SU-DHL-6 (cell line): ENCODE data around the gene PSORS1C1.

Source experiments
- H2AFZ ChIP-seq: fragments of 200-600 bp; sonication (generic); 2 replicates; pipeline ENCODE4 v1.6.1; 2014; ENCODE audit warnings: low read depth, mild to moderate bottlenecking, moderate library complexity, mixed read lengths, antibody characterized with exemption, low read length; ENCODE audit not compliant: severe bottlenecking
- H3F3A ChIP-seq: fragments of 200-600 bp; shearing (Covaris generic); 2 replicates; pipeline ENCODE4 v1.6.0; 2016; ENCODE audit warnings: antibody characterized with exemption, mild to moderate bottlenecking; ENCODE audit not compliant: insufficient read depth
- H3K27ac ChIP-seq: fragments of 200-600 bp; sonication (generic); 2 replicates; pipeline ENCODE4 v1.5.1; 2016; ENCODE audit warnings: low read depth, mild to moderate bottlenecking, low read length, moderate library complexity, mixed read lengths
- H3K27me3 ChIP-seq: fragments of 200-600 bp; sonication (generic), shearing (Covaris generic); 2 replicates; pipeline ENCODE4 v1.6.0; 2014; ENCODE audit warnings: mild to moderate bottlenecking, low read length
- H3K36me3 ChIP-seq: fragments of 200-600 bp; sonication (generic); 2 replicates; pipeline ENCODE4 v1.6.1; 2014; ENCODE audit warnings: mild to moderate bottlenecking, low read length, mixed read lengths
- H3K4me2 ChIP-seq: fragments of 300-600, 200-600 bp; shearing (Covaris generic), sonication (generic); 2 replicates; pipeline ENCODE4 v1.6.0; 2014; ENCODE audit warnings: low read length, low read depth, mild to moderate bottlenecking; ENCODE audit not compliant: poor library complexity, severe bottlenecking
- H3K4me3 ChIP-seq: fragments of 200-600 bp; sonication (generic); 2 replicates; pipeline ENCODE4 v1.5.1; 2014; ENCODE audit warnings: antibody characterized with exemption, low read length, mild to moderate bottlenecking, mixed read lengths; ENCODE audit not compliant: insufficient read depth, poor library complexity, severe bottlenecking
- H3K79me2 ChIP-seq: fragments of 200-600 bp; sonication (generic); 2 replicates; pipeline ENCODE4 v1.6.1; 2014; ENCODE audit warnings: mild to moderate bottlenecking, low read length, moderate library complexity; ENCODE audit not compliant: insufficient read depth
- H3K9ac ChIP-seq: fragments of 200-600 bp; sonication (generic); 2 replicates; pipeline ENCODE4 v1.7.0; 2014; ENCODE audit warnings: mild to moderate bottlenecking, low read length
- H3K9me2 ChIP-seq: fragments of 200-600 bp; sonication (generic); replicated peaks from 2 replicates; pipeline ENCODE4 v1.6.1; 2014; ENCODE audit warnings: low read length; ENCODE audit not compliant: insufficient read depth
- H3K9me3 ChIP-seq: fragments of 200-600 bp; sonication (generic); 2 replicates; pipeline ENCODE4 v1.6.1; 2014; ENCODE audit warnings: low read length, mixed read lengths; ENCODE audit not compliant: insufficient read depth
- H4K20me1 ChIP-seq: fragments of 200-600 bp; sonication (generic); 2 replicates; pipeline ENCODE4 v1.6.1; 2014; ENCODE audit warnings: low read depth, mild to moderate bottlenecking, antibody characterized with exemption, low read length, moderate library complexity, mixed read lengths
- CTCF ChIP-seq: fragments of 200-600 bp; sonication (generic); IDR thresholded peaks from one replicate; pipeline ENCODE4 v1.5.1; 2017; ENCODE audit warnings: antibody characterized with exemption, mild to moderate bottlenecking, low read length, moderate library complexity; ENCODE audit not compliant: insufficient read depth, poor library complexity, severe bottlenecking
- EZH2phosphoT487 ChIP-seq: fragments of 200-600 bp; sonication (generic), shearing (Covaris generic); conservative IDR thresholded peaks from 2 replicates; pipeline ENCODE4 v1.6.1; 2018; ENCODE audit warnings: mild to moderate bottlenecking, antibody characterized with exemption, low read length, moderate library complexity, mixed read lengths

Gene PSORS1C1

GRCh38 chr6:31114970-31115849 is 610 bp downstream of the PSORS1C1 start:
- Histone ChIP-seq H3K4me3 (no peak overlapping the region), H3K27ac (no peak overlapping the region)

DNA sequence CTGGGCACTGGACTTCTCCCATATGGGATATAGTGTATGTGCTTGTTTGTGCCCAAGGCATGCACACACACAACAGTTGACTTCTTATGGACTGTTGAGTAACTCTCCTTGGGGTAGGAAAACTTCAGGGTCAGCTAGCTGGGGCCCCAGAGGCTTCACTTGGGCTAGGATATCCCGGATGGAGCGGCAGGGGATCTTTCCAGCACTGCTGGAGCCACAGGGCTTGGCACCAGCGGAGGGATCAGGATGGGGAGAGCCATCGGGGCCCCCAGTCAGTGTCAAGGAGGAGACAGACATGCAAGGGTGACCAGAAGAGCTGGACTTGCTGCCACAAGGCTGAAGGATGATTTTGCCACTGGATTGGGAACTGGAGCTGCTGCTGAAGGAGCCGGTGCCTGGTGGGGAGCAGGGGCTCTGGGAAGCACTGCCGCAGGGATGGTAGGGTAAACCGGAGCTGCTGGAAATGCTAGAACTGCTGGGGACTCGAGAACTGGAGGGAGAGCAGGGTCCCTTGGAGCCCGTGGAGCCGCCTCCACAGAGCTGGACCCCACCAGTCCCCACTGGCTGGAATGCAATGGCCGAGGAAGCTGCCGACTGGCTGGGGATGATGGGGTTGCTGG is 1.5 kb downstream of the PSORS1C1 start:
- no peaks in the 10 kb centered on the region for H3K36me3 ChIP-seq
- no peaks in the 10 kb centered on the region for H3F3A ChIP-seq
- H2AFZ ChIP-seq, result no peak overlapping the region
- no peak for TF ChIP-seq EZH2phosphoT487
- no peak for TF ChIP-seq CTCF
- no peak overlapping the region for H3K4me3 ChIP-seq
- H3K9ac ChIP-seq, result no peak overlapping the region
- H4K20me1 ChIP-seq, result no peaks in the 10 kb centered on the region
- no peak overlapping the region for H3K4me2 ChIP-seq
- no peak overlapping the region for H3K27ac ChIP-seq
- no peaks in the 10 kb centered on the region for H3K9me3 ChIP-seq
- H3K9me2 ChIP-seq, result no peaks in the 10 kb centered on the region
- no peaks in the 10 kb centered on the region for H3K27me3 ChIP-seq
- H3K79me2 ChIP-seq, result no peaks in the 10 kb centered on the region

More at GRCh38 chr6:31114970-31115849, 610 bp downstream of the PSORS1C1 start:
- H3K4me2 ChIP-seq, result no peak overlapping the region
- no peaks in the 10 kb centered on the region for H3K36me3 ChIP-seq
- H4K20me1 ChIP-seq, result no peaks in the 10 kb centered on the region
- no peaks in the 10 kb centered on the region for H3K27me3 ChIP-seq
- no peaks in the 10 kb centered on the region for H3K9me2 ChIP-seq
- no peaks in the 10 kb centered on the region for H3F3A ChIP-seq
- H3K9me3 ChIP-seq, result no peaks in the 10 kb centered on the region
- no peaks in the 10 kb centered on the region for H3K79me2 ChIP-seq
- H2AFZ ChIP-seq, result no peak overlapping the region
- TF ChIP-seq CTCF, result no peak
- H3K9ac ChIP-seq, result no peak overlapping the region

- Histone ChIP-seq H4K20me1 (no peaks in the 10 kb centered on the region), H3K9ac (no peak overlapping the region), H2AFZ (no peak overlapping the region), H3K9me3 (no peaks in the 10 kb centered on the region), H3K4me3 (no peak overlapping the region), H3K27ac (no peak overlapping the region), H3K79me2 (no peaks in the 10 kb centered on the region), H3F3A (no peaks in the 10 kb centered on the region), H3K27me3 (no peaks in the 10 kb centered on the region), H3K36me3 (no peaks in the 10 kb centered on the region), H3K4me2 (no peak overlapping the region), H3K9me2 (no peaks in the 10 kb centered on the region)
- TF ChIP-seq EZH2phosphoT487, result no peak
- TF ChIP-seq CTCF, result no peak
Measured at GRCh38 chr6:31116661-31117385, 2.2 kb downstream of the PSORS1C1 start.
